Germinal center (tissue), 1 donor: Measurements from ENCODE around the gene VOPP1.
"Not testable (repeated sequence)": the region's sequence is repeated elsewhere in the genome, so short reads cannot be mapped to it uniquely, and the experiment has no call there.

ENCODE experiments used
- DNase-seq: peaks from one replicate; pipeline ENCODE4 v3.0.0; 2012; ENCODE audit warnings: mixed read lengths, low spot score

The VOPP1 gene

GRCh38 chr7:55510206-55510605, 62.1 kb downstream of the VOPP1 start:
- DNase-seq, result not testable (repeated sequence)

DNA sequence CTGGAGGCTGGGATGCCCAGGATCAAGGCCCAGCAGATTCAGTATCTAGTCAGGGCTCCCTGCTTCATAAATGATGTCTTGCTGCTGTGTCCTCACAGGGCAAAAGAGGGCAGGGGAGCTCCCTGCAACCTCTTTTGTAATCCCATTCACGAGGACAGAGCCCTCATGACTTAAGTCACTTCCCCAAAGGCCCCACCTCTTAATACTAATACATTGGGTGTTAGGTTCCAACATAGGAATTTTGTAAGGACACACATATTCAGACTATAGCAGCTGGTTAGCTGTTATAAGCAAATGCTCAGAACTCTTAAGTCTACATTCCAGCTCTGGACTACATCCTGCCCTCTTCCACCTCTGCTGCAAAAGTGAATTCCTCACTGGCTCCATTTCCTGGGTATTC, 63.0 kb downstream of the VOPP1 start:
- DNase-seq, result no peak

DNA sequence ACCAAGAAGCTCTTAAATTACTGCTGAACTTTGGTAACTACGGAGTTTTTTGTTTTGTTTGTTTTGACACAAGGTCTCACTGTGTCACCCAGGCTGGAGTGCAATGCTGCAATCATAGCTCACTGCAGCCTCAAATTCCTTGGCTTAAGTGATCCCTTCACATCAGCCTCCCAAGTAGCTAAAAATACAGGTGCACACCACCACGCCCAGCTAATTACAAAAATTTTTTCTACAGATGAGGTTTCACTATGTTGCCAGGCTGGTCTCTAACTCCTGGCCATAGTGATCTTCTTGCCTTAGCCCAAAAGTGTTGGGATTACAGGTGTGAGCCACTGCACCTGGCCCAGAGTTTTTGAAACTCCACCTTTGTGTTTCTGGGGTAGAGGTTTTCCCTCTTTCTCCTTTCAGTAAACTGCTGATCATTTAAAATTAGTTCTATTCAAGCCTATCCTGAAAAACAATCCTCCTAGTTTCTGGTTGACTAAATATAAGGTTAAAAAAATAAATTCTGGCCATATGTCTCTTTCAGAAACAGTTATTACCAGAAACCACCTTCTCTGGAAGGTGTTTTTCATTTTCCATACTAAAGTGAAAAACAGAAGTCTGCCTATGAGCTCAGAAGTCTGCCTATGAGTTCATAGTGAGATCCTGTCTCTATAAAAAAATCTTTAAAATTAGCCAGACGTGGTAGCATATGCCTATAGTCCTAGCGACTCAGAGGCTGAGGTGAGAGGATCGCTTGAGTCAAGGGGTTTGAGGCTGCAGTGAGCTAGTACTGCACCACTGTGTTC, 63.9 kb downstream of the VOPP1 start:
- DNase-seq, result no peak

- no peak for DNase-seq
These were observed 64.6 kb downstream of the VOPP1 start for GRCh38 chr7:55507743-55508142.

- DNase-seq, result no peak
These were observed 67.2 kb downstream of the VOPP1 start for GRCh38 chr7:55504967-55505658.

DNA sequence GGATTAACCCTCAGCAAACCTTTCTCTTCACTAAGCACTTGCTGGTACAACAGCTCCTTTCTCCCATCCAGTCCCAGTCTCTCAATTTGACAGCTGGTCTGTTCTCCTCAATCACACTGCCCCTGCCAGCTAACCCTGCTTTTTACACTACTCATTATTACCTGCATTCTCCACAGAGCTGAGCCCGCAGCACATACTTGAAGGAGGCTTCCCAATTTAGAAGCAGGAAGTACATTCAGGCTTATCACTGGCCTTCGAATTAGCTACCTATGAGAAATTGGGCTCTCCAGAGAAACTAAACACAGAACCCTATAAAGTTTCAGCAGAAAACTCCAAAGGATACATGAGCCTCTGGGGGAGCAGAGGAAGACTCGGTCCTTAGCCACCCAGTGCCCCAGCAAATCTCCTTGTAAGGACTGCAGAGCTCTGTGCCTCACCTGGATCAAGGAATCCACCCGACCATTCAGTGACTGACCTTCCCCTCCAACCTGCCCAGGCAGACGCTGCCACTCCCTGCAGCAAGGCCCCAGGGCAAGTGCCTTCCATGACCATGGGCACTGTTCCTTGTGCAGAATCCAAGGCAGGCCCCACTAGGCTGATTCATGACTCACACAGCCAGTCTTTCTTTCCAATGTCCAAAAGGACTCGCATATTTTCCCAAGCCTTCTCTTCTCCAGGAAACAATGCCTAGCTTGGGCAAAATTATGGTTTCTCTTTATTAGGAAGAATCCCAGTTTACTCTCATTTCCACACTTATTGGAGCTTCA, 68.0 kb downstream of the VOPP1 start:
- no peak for DNase-seq

- DNase-seq, result no peak
These were observed 69.4 kb downstream of the VOPP1 start for GRCh38 chr7:55502858-55503440.

DNA sequence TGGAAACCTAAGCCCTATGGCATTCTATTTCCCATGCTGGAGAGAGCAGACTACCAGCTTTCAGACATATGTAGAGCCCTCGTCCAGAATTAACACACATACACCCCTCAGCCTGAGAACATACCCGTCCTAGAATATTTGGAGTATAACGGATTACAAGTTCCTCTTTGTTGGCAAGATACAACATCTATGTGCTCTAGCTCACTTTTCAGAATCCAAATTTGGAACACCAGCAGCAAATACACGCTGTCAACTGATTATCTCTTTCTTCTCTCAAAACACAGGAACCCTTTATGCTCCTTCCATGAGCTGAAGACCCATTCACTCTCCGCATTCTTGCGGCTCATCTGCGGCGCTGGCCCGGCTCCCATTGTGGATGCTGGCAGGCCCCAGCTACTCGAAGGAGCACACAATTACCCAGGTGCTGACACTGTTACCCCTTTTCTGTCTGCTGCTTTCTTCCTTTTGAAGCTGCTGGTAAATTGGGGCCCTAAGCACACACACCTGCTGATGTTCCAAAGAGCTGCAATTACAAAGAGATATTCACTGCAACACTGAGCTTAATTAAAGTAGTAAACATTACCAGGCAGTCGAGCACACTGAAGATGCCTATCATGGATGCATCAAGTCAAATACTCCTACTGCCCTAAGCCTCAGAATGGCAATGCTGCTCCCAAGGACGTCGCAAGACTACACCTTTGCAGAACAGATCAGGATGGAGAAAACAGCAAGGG, 70.0 kb downstream of the VOPP1 start:
- no peak for DNase-seq

GRCh38 chr7:55501611-55502010, 70.7 kb downstream of the VOPP1 start:
- DNase-seq, result no peak

- no peak for DNase-seq
These were observed 72.1 kb downstream of the VOPP1 start for GRCh38 chr7:55500117-55500756.

- DNase-seq, result no peak
These were observed 72.7 kb downstream of the VOPP1 start for GRCh38 chr7:55499591-55499990.

GRCh38 chr7:55498770-55499169, 73.5 kb downstream of the VOPP1 start:
- DNase-seq, result no peak

GRCh38 chr7:55498142-55498541, 74.2 kb downstream of the VOPP1 start:
- DNase-seq, result no peak

DNA sequence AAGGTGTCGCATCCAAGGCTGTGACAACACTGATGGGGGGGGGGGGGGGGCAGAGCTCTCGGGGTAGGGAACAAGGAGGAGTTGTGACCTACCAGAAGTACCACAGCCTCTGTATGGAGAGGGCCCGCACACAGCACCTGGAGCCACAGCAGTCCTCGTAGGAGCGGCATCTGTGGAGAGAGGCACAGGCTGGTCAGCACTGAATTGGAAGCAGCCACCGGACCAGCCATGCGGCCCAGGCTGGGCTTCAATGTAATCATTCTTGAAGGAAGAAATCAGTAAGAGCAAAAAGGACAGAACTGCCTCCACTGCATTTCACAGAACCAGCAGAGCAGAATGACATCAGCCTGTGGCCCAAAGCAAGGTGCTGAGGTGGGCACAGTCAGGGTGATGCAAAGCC, 74.8 kb downstream of the VOPP1 start:
- no peak for DNase-seq

DNA sequence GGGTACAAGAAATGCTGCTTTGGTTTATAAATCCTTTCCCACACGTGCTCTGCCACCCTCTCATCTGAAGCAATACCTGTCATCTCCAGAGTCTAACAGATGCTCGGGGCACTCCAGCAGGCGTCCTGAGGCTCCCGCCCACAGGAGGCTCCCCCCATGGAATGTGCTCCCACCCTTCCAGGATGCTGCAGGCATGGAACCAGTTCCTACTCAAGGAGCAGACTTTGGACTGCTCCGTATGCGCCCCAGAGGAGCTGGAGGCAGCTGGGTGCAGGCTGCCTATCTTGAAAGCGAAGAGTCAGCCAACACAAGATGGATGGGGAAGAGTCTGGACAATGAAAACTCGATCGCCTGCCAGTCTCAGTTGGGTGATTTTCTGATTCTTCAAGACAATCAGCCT, 75.4 kb downstream of the VOPP1 start:
- DNase-seq, result no peak

DNA sequence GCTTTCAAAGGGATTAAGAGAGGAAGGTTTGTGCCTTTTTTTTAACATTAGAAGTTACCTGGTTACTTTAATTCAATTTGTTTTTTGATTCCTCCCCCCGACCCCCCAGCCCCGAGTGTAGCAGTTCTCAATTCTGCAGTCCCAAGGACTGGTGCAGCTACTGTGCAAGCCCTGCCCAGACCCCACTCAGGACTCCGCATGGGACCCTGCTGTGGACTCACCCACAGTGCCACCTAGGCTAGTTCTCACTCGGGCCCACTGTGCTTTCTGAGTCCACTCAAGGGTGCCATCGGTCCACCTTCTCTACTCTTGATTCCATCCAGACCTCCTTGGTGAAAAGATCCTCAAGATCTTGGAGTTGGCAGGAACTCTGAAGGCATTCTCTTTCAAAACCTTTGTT, 77.4 kb downstream of the VOPP1 start:
- no peak for DNase-seq

- DNase-seq, result no peak
These were observed 78.9 kb downstream of the VOPP1 start for GRCh38 chr7:55493408-55493807.

DNA sequence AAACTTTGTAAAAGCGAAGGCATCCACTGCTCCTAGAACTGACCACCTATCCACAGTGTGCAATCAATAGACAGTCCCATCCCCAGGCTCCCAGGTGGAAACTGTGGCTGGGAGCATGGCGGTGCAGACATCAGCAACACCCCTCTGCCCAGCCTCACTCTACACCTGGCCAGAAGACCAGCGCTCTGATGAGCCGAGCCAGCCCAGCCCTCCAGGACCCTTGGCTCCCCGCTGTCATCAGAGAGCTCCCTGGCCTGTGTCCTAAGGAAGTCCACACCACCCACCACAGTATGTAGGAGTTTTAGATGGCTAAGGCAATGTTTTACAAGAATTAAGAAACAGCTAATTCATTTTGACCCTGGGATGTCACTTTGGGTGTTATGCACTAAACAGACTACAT, 81.0 kb downstream of the VOPP1 start:
- no peak for DNase-seq

GRCh38 chr7:55490099-55490498, 82.2 kb downstream of the VOPP1 start:
- DNase-seq, result no peak

- DNase-seq, result no peak
These were observed 82.8 kb downstream of the VOPP1 start for GRCh38 chr7:55489552-55489951.

- no peak for DNase-seq
These were observed 83.4 kb downstream of the VOPP1 start for GRCh38 chr7:55488804-55489340.
